HG03342 (cell line): ENCODE results near the gene GLT6D1.

Experiments used
- ATAC-seq: cut with Tn5 transposase; IDR thresholded peaks from one replicate; pipeline ENCODE4 v1.9.1; 2021; ENCODE audit warnings: mild to moderate bottlenecking, moderate library complexity; ENCODE audit not compliant: unreplicated experiment

Gene GLT6D1

GRCh38 chr9:135609366-135609955 lies 29.9 kb downstream of the GLT6D1 start:
- no peak for ATAC-seq

DNA sequence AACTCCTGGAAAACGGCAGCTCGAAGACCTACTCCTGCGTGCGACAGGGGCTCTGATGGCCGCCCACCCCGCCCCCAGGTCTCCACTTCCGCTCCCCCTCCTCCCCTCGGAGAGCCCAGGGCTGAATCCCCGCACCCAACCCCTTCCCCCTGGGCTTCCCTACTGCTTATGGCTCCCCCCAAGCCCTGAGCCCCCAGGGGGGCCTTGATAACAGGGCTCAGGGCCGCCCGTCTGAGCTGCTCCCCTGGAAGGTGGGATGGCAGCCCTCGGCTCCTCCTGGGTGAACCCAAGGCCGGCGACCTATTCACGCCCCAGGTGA lies 30.4 kb downstream of the GLT6D1 start:
- ATAC-seq: no peak

GRCh38 chr9:135608294-135608998 lies 30.9 kb downstream of the GLT6D1 start:
- ATAC-seq: no peak

GRCh38 chr9:135607401-135608293 lies 31.7 kb downstream of the GLT6D1 start:
- no peak for ATAC-seq

DNA sequence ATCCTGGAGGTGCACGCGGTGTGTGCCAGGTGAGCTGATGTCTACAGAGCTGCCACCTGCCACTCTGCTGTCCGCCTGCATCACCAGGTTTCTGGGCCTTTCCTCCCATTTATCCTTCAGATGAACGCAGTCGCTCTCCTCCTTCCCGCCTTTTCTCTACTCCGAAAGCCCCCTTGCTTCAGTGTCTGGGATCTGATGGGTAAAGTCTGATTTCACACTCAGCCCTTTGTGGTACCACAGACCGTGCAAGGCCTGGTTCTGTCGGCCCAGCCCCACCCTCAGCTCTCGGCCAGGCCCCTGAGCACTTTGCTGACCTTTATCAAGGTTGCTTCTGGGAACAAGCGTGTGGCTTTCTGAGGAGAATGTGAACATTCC lies 32.5 kb downstream of the GLT6D1 start:
- no peak for ATAC-seq

DNA sequence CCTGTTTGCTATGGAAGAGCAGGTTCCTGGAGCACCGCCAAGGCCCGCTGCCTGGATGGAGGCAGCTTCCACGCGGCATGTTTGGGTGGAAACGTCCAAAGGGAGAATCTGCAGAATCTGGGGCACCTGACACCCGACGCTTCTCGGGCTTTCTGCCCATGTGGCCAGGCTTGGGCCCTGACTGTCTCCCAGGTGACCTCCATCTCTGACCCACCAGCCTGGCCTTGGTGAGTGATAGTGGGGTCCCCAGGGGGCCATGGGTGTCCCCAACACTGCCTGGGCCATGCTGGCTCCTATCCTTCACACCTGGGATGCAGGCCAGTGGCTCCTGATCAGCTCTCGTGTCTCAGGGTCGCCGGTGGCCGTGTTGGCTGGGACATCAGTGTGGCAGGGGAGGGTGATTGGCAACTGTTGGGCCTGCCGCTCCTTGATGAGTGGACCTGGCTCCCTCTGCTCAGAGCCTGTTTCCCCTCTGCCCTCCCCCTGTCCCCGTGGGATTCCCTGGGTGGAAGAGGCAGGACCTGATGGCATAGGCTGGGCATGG lies 34.0 kb downstream of the GLT6D1 start:
- no peak for ATAC-seq

DNA sequence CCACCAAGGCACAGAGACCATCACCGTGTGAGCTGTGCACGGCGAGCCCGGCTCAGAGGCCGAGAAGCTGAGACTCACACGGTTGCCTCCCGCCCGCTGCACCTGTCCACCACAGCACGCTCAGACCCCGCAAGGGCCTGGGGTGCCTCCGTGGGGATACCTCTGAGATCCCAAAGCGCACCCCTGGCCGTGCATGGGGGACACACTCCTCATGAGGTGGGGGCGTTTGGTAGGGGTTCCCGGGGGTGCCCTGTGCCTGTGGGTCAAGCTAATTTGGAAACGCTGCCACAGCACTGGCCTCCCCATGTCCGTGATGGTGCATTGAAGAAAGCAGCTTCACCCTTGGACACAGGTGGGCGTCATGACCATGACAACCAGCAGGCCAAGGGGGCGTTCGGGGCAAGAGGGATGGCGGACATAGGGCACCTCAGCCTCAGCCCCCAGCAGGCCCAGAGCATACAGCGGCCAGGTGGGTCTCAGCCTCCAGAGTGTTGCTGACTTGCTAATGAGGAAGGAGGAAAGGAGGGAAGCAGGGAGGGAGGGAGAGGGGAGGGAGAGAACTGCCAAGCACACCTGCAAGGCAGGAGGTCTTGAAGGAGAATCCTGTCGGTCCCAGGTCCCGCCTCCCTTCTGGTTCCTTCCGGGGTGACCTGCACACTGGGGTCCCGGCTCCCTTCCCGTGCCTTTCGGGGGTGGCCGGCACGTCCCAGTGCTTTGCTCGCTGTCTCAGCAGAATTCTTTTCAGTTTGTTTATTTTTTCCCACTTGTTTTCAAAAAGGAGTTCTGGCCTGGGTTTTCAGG lies 34.7 kb downstream of the GLT6D1 start:
- ATAC-seq: no peak

- no peak for ATAC-seq
Observed at GRCh38 chr9:135602789-135603481, 36.4 kb downstream of the GLT6D1 start.

DNA sequence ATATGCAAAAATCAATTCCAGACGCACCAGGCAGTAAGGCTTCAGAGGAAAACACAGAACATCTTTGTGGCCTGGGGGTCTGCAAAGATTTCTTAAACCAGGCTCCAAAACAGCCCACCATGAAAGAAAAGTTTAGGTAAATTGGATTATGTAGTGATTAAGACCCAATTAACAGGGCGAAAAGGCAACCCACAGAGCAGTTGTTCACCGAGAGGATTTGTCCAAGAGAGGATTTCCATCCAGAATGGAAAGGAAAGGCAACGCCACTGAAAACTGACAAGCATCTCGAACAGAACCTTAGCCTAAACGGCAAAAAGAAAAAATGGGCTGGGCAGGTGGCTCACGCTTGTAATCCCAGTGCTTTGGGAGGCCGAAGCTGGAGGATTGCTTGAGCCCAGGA lies 37.4 kb downstream of the GLT6D1 start:
- no peak for ATAC-seq

- no peak for ATAC-seq
Observed at GRCh38 chr9:135600296-135600817, 39.0 kb downstream of the GLT6D1 start.

DNA sequence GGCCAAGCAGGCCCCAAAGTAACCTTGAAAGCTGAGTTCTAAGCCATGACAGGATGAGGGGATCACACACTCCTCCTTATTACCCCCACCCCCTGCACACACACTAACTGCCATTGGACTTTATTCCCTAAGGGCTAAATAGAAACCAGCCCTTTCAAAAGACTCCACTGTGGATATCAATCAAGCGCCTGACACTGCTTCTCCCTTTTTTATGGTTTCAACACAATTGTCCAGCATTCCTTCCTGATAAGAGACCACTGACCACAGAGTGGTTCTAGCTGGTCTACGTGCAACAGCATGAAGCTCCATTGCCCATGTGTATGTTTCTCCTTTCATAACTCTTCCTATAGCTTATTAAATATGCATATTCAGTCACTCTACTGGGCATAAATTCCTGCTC lies 43.1 kb downstream of the GLT6D1 start:
- ATAC-seq: no peak

DNA sequence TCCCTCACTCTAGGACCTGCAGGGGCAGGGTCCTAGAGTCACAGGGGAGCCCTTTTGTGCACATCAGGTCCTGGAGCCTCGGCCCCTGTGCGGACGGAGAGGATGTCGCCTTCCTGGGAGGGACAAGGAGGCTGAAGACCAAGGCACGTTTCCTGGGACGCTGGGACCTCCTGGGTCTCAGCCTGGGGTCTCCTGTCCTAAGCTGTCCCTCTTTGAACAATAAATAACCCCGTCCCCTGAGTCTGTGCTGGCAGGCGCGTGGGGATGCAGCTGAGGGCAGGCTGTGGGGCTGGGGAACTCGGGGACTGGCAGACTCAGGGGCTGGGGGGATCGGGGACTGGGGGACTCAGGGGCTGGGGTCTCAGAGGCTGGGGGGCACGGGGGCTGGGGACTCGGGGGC lies 46.7 kb downstream of the GLT6D1 start:
- ATAC-seq: no peak

- ATAC-seq: no peak
Observed at GRCh38 chr9:135592331-135592590, 47.1 kb downstream of the GLT6D1 start.

DNA sequence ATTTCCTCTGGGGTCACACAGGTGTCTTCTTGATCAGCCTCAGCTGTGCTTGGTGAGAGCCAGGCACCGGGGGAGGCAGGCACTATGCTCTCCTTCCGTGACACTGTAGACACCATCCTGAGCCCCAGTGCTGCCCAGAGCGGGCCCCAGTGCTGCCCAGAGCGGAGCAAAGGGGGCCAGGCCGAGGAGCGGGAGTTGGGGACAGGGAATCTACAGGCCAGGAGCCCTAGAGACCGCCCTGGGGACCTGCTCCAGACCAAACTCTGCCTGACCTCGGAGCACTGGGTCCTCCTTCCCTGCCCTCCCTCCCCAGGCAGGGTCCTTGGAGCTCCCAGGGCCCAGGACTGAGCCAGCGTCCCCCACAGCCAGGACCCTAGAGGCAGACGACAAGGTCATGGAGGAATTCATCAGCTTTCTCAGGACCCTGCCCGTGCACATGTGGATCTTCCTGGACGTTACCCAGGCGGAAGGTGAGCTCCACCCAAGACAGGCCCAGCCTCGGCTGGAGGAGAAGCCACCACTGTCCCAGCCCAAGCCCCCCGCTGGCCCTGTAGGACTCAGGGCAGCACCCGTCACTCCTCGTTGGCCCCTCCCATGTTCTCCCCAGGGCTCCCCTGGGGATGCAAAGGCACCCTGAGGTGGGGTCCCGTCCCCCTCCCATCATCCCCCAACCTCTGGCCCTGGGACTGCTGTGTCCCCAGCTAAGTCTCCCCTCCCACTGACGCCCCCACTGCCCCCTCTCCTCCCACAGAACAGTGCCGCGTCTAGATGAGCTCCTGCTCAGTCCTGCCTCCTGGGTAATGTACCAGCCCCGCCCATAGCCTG lies 47.6 kb downstream of the GLT6D1 start:
- no peak for ATAC-seq

DNA sequence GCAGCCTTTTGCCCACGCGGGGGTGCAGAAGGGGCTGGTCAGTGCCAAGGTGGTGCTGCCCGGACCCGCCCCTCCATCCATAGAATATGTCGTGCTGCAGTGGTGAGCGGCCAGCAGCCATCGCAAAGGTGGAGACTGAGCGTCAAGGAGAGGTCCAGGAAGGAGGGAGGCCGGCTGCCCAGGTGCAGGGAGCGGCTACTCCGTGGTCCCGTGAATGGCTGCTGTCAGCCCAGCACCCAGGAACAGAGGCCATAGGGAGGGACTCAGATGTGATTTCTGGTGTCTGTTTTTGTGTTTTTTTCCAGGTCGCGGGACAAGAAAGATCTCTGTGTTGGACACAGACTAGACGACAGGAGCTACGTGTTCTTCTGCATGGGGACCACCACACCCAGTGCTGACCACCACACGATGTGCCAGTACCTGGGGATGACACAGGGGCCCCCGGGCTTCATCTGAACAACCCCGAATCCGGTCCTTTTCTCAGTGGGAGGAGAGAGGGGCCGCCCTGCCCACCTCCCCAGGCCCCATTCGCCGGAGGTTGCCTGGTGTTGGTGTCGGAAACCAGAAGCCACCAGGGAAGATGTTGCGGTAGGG lies 48.8 kb downstream of the GLT6D1 start:
- no peak for ATAC-seq

- no peak for ATAC-seq
Observed at GRCh38 chr9:135589596-135590485, 49.5 kb downstream of the GLT6D1 start.

GRCh38 chr9:135588886-135589595 lies 50.3 kb downstream of the GLT6D1 start:
- ATAC-seq: no peak

- no peak for ATAC-seq
Observed at GRCh38 chr9:135588371-135588770, 51.0 kb downstream of the GLT6D1 start.
